Astrocyte of the cerebellum (primary cell): Measurements from ENCODE around the gene DHCR7.

Experiments used
- DNase-seq: peaks from one replicate; pipeline ENCODE4 v3.0.0-alpha.2; 2011; ENCODE audit warnings: low read depth
- H3K4me3 ChIP-seq: 2 replicates; pipeline ENCODE4 v1.5.1; 2011; ENCODE audit warnings: mild to moderate bottlenecking, low read depth, low read length, moderate library complexity
- CTCF ChIP-seq: IDR thresholded peaks from 2 replicates; pipeline ENCODE4 v1.5.1; 2012; ENCODE audit warnings: low read length, low read depth, moderate library complexity, mild to moderate bottlenecking; ENCODE audit errors: missing control alignments
- in situ Hi-C: cut with HindIII; loops from 2 replicates; pipeline ENCODE4 v1.10.0; 2017; ENCODE audit warnings: low sequenced_read_pairs

Gene DHCR7

DNA sequence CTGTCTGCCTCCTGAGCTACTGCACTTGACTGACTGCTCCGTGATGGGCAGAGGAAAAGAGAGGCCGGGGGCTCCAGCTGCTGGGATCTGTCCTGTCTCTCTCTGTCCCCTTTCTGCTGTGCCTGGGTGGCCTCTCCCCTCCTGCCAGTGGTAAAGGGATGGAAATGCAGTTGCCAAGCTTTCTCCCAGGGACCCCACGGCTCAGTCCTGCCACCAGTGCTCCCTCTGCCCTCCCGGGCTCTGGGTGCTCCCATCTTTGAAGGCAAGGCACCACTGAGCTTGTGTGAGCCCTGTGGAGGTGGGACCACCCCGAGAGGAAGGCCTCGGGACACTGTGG lies 36.8 kb upstream of the DHCR7 start:
- no peak for TF ChIP-seq CTCF
- no peak for DNase-seq
- in situ Hi-C loops = no loop called here
- no peak overlapping the region for H3K4me3 ChIP-seq

DNA sequence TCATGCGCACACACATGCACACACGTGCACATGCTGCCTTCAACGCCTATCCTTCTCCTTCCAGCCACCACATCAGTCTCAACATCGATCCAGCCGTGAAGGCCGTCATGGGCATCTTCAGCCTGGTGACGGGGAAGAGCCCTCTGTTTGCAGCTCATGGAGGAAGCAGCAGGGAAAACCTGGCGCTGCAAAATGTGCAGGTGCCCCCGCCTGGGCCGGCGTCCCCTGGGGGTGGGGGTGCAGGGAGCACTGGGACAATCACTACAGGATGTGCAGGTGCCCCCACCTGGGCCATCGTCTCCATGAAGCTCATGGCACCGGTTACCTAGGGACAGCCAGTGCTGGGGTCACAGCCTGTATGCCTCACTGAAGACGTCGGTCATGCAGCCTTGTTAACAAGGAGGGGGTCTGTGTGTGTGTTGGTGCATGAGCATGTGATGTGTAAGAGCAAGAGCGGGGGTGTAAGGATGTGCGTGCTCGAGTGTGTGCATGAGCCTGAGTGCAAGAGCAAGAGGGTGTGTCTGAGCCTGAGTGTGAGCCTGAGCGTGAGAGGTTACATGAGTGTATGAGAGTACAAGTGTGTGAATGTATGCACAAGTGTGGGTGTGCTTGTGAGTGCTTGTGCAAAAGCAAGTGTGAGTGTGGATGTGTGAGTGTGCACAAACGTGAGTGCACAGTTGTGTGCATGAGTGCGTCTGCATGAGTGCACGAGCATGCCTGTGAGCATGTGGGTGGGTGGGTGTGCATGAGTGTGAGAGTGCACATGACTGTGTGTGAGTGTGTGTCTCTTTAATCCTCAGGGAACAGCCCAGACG lies 36.3 kb upstream of the DHCR7 start:
- no peak for DNase-seq
- in situ Hi-C loops = no loop called here
- no peak overlapping the region for H3K4me3 ChIP-seq
- TF ChIP-seq CTCF = no peak

DNA sequence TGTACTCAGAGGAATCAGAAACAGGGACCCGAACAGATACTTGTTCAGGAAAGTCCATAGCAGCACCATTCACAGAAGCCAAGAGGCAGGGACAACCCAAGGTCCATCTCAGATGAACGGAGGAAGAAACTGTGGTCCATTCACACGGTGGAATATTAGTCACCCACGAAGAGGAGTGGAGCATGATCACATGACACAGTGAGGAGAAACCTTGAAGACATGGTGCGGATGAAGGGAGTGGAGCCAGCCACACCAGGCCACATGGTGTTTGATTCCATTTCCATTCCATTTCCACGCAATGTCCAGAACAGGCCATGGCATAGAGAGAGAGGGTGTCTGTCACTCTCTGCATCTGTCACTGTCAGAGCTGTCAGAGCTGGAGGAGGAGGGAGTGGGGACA lies 35.5 kb upstream of the DHCR7 start:
- H3K4me3 ChIP-seq = no peak overlapping the region
- no peak for TF ChIP-seq CTCF
- in situ Hi-C loops = no loop called here
- no peak for DNase-seq

DNA sequence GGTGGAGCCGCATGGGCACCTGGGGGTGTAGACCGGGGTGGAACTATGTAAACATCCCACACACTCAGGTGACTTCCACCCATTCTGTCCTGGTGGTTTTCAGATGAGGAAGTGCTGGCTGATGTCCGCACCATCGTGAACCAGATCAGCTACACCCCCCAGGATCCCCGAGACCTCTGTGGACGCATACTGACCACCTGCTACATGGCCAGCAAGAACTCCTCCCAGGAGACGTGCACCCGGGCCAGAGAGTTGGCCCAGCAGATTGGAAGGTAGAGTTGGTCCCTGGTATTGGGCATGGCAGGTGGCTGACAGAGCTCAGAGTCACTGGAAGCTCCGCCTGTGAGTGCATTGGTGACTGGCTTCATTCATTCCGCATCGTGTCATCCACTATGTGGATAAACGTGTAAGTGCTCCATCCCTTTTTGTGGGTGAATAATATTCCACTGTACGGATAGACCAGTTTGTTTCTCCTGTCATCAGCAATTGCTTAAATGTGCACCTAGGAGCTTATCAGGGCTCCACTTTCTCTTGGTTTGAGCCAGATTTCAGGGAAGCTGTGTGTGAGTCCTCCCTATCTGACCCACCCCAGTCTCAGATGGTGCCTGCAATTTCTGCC lies 34.7 kb upstream of the DHCR7 start:
- no peak overlapping the region for H3K4me3 ChIP-seq
- in situ Hi-C loops = no loop called here
- no peak for TF ChIP-seq CTCF
- no peak for DNase-seq

GRCh38 chr11:71482216-71482615 lies 34.0 kb upstream of the DHCR7 start:
- TF ChIP-seq CTCF = no peak
- in situ Hi-C loops = no loop called here
- no peak for DNase-seq
- H3K4me3 ChIP-seq = no peak overlapping the region

GRCh38 chr11:71481101-71481960 lies 33.1 kb upstream of the DHCR7 start:
- in situ Hi-C loops = no loop called here
- no peak for DNase-seq
- TF ChIP-seq CTCF = no peak
- H3K4me3 ChIP-seq = no peak overlapping the region
